Stimulated activated CD4-positive, alpha-beta T cell treated with anti-CD3 and anti-CD28 coated beads, Interleukin-4, amount 100 ng/mL, for 24 hours (primary cell): ENCODE data around the gene FAM149A.
A peak's percentile ranks its signal among the peaks of the same experiment; 100 is the strongest.

Experiments
- DNase-seq: peaks from one replicate; pipeline ENCODE4 v3.0.0-alpha.2; 2020

The FAM149A gene

GRCh38 chr4:186104114-186104889 is at the start of gene FAM149A:
Gene FAM149A (plus strand): TSS chr4:186104704.
- DNase-seq, result peak; percentile 52

- no peak for DNase-seq
These were observed 46.1 kb upstream of the FAM149A start for GRCh38 chr4:186058253-186058979.

- DNase-seq, result no peak
These were observed 45.6 kb upstream of the FAM149A start for GRCh38 chr4:186058980-186059316.

- DNase-seq, result no peak
These were observed 42.6 kb upstream of the FAM149A start for GRCh38 chr4:186061921-186062320.

- peak; percentile 23 for DNase-seq
These were observed 36.6 kb upstream of the FAM149A start for GRCh38 chr4:186067757-186068385.

- no peak for DNase-seq
These were observed 35.7 kb upstream of the FAM149A start, which contains the start of gene TLR3 for GRCh38 chr4:186068581-186069348. Gene TLR3 (plus strand): TSS chr4:186069156. CDS start chr4:186076620, 7,464 bp downstream.

- DNase-seq, result no peak
These were observed 34.8 kb upstream of the FAM149A start for GRCh38 chr4:186069729-186070128.

GRCh38 chr4:186072516-186072915 is 32.0 kb upstream of the FAM149A start:
- DNase-seq, result no peak

GRCh38 chr4:186074189-186074588 is 30.3 kb upstream of the FAM149A start:
- DNase-seq, result no peak

- no peak for DNase-seq
These were observed 25.4 kb upstream of the FAM149A start for GRCh38 chr4:186078981-186079638.

GRCh38 chr4:186079694-186080093 is 24.8 kb upstream of the FAM149A start:
- no peak for DNase-seq

GRCh38 chr4:186081202-186081807 is 23.2 kb upstream of the FAM149A start:
- no peak for DNase-seq

GRCh38 chr4:186082221-186082620 is 22.3 kb upstream of the FAM149A start:
- DNase-seq, result no peak

- DNase-seq, result no peak
These were observed 16.0 kb upstream of the FAM149A start for GRCh38 chr4:186088523-186088922.

GRCh38 chr4:186092296-186092695 is 12.2 kb upstream of the FAM149A start:
- no peak for DNase-seq

- no peak for DNase-seq
These were observed 9.1 kb upstream of the FAM149A start for GRCh38 chr4:186095406-186095805.

GRCh38 chr4:186096681-186097165 is 7.8 kb upstream of the FAM149A start:
- DNase-seq, result no peak

GRCh38 chr4:186097386-186097785 is 7.1 kb upstream of the FAM149A start:
- no peak for DNase-seq

GRCh38 chr4:186102931-186103330 is 1.6 kb upstream of the FAM149A start:
- DNase-seq, result no peak

- no peak for DNase-seq
These were observed 564 bp downstream of the FAM149A start for GRCh38 chr4:186104890-186105646.
